Vagina (tissue), 2 donors: ENCODE data around the gene SNTN. TPM values are rescaled to one million over a fixed set of nuclear protein-coding genes. Genes with fewer than 3 reads are reported as not detected.

ENCODE experiments used
- DNase-seq, 2 donors: peaks; one replicate each; pipeline ENCODE4 v3.0.0-alpha.2; 2017; ENCODE audit errors: extremely low spot score in 2 of 2
- H3K27ac ChIP-seq: fragments of 200-600 bp; sonication (generic); one replicate; pipeline ENCODE4 v1.5.1; 2019
- H3K27me3 ChIP-seq: fragments of 200-600 bp; sonication (generic); one replicate; pipeline ENCODE4 v1.5.1; 2019
- H3K36me3 ChIP-seq, 2 donors: fragments of 200-600 bp; sonication (generic); one replicate each; pipeline ENCODE4 v1.5.1; 2017 to 2019
- H3K4me1 ChIP-seq: fragments of 200-600 bp; sonication (generic); one replicate; pipeline ENCODE4 v1.5.1; 2019
- H3K4me3 ChIP-seq, 2 donors: fragments of 200-600 bp; sonication (generic); 1 replicate in 1 of 2; 2 replicates in 1 of 2; pipeline ENCODE4 v1.5.1; 2016 to 2019
- H3K9me3 ChIP-seq: fragments of 200-600 bp; sonication (generic); one replicate; pipeline ENCODE4 v1.5.1; 2019
- POLR2A ChIP-seq, 2 donors: fragments of 450-650 bp; IDR thresholded peaks; one replicate each; pipeline ENCODE4 v1.6.1; 2017; ENCODE audit warnings: antibody characterized with exemption in 2 of 2, mild to moderate bottlenecking in 2 of 2, moderate library complexity in 2 of 2
- POLR2AphosphoS5 ChIP-seq, 2 donors: sonication (generic); formaldehyde crosslinking; IDR thresholded peaks; one replicate each; pipeline ENCODE4 v1.9.0; 2017; ENCODE audit warnings: antibody characterized with exemption in 2 of 2, mild to moderate bottlenecking in 2 of 2, low read depth in 1 of 2; ENCODE audit not compliant: insufficient read depth in 1 of 2
- intact Hi-C: fragments of 100-400 bp; cut with DNase I; formaldehyde crosslinking; loops from one replicate; pipeline ENCODE4 v1.15.1; 2023
- total RNA-seq: library from RNA; depleted of rRNA; stranded (reverse); fragments of >200 nt; gene quantifications from one replicate; pipeline ENCODE4 v1.2.3, GENCODE V29; 2016
- TF ChIP-seq, protein P1 (sequence below), 3 experiments: fragments of 450-650 bp in 2 of 3; fragments of 200-600 bp in 1 of 3; sonication (generic) in 1 of 3; IDR thresholded peaks; one replicate each; pipeline ENCODE4 v1.5.1; 2017 to 2019; ENCODE audit warnings: antibody characterized with exemption in 3 of 3, mild to moderate bottlenecking in 2 of 3, moderate library complexity in 2 of 3

Gene SNTN
- total RNA-seq, 1 donor from 2014 or later, result not detected

DNA sequence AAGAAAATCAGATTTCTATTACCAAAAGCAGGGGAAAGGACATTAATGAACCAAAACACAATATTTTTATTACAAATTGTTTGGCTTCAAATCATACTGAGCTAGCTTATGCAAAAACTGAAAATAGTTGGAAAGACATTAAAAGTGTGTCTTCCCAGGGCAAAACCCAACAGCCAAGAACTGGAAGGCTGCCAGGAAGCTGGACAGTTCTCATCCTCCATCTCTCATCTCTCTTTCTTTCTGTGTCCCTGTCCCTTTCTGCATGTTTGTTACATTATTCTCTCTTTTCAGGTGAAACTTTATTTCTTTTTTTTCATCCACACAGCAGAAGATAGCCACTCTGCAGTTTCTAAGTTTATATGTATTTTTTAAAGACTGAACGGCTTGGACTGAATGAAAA lies 41.1 kb upstream of the SNTN start:
- no peak for DNase-seq
- TF ChIP-seq POLR2A (IDR thresholded peaks at IDR 0.05) (no peak), POLR2AphosphoS5 (IDR thresholded peaks at IDR 0.05; ENCODE audit: insufficient read depth in 1 of 2, low read depth in 1 of 2) (no peak)
- TF ChIP-seq, protein P1, sequence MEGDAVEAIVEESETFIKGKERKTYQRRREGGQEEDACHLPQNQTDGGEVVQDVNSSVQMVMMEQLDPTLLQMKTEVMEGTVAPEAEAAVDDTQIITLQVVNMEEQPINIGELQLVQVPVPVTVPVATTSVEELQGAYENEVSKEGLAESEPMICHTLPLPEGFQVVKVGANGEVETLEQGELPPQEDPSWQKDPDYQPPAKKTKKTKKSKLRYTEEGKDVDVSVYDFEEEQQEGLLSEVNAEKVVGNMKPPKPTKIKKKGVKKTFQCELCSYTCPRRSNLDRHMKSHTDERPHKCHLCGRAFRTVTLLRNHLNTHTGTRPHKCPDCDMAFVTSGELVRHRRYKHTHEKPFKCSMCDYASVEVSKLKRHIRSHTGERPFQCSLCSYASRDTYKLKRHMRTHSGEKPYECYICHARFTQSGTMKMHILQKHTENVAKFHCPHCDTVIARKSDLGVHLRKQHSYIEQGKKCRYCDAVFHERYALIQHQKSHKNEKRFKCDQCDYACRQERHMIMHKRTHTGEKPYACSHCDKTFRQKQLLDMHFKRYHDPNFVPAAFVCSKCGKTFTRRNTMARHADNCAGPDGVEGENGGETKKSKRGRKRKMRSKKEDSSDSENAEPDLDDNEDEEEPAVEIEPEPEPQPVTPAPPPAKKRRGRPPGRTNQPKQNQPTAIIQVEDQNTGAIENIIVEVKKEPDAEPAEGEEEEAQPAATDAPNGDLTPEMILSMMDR (IDR thresholded peaks at IDR 0.05), result no peak

DNA sequence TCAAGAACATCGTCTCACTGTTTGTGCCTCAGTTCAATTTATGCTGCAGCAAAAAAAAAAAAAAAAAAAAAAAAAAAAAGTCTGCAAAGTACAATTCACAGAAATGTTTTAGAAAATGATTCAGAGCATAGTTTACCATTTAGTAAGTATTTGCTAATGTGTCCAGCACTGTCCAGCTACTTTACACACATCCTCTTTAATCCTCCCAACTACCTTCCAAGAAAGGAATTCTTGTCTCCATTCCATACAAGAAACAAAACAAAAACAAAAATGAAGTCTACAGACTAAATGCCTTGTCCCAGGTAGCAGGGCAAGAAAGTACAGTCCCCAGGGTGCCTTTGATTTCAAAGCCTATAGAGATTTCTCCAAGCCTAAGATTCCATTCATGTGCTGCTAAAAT lies 38.9 kb upstream of the SNTN start:
- no peaks in the 10 kb centered on the region for H3K9me3 ChIP-seq
- H3K36me3 ChIP-seq, result no peaks in the 10 kb centered on the region
- no peak for TF ChIP-seq POLR2AphosphoS5 (IDR thresholded peaks at IDR 0.05; ENCODE audit: insufficient read depth in 1 of 2, low read depth in 1 of 2)
- TF ChIP-seq, protein P1 (IDR thresholded peaks at IDR 0.05), result no peak
- no peak for TF ChIP-seq POLR2A (IDR thresholded peaks at IDR 0.05)
- no peak overlapping the region for H3K4me3 ChIP-seq
- H3K4me1 ChIP-seq, result no peaks in the 10 kb centered on the region
- no peaks in the 10 kb centered on the region for H3K27me3 ChIP-seq
- no peak for DNase-seq
- intact Hi-C loops, result no loop called here
- no peak overlapping the region for H3K27ac ChIP-seq

More for the DNA sequence above, 41.1 kb upstream of the SNTN start:
- H3K36me3 ChIP-seq, result no peaks in the 10 kb centered on the region
- H3K9me3 ChIP-seq, result no peaks in the 10 kb centered on the region
- H3K27me3 ChIP-seq, result no peaks in the 10 kb centered on the region
- no peak overlapping the region for H3K27ac ChIP-seq
- H3K4me3 ChIP-seq, result no peak overlapping the region
- no peaks in the 10 kb centered on the region for H3K4me1 ChIP-seq
- intact Hi-C loops, result no loop called here

DNA sequence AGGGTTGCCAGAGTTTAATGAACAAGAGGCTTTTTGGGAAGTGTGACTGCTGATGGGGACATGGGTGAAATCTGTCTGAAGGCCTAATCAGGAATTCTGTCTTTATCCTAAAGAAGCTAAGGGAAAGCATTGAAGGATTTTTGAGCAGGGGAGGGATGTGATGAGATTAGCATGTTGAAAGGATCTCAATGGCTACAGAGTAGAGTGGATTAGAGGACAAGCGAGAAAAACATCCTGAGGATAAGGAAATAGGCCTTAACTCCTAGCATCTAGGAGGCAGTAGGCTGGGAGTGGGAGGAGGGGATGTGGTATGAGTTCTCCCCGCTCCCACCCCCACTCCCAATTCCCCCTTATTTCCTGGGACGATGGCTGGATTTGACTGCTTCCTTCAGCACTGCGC lies 35.1 kb upstream of the SNTN start:
- H3K4me3 ChIP-seq, result no peak overlapping the region
- TF ChIP-seq POLR2A (IDR thresholded peaks at IDR 0.05) (no peak), POLR2AphosphoS5 (IDR thresholded peaks at IDR 0.05; ENCODE audit: insufficient read depth in 1 of 2, low read depth in 1 of 2) (no peak)
- TF ChIP-seq, protein P1 (IDR thresholded peaks at IDR 0.05), result no peak
- no peaks in the 10 kb centered on the region for H3K27me3 ChIP-seq
- intact Hi-C loops, result no loop called here
- no peaks in the 10 kb centered on the region for H3K36me3 ChIP-seq
- no peaks in the 10 kb centered on the region for H3K4me1 ChIP-seq
- no peak overlapping the region for H3K27ac ChIP-seq
- DNase-seq, result no peak
- H3K9me3 ChIP-seq, result no peaks in the 10 kb centered on the region

DNA sequence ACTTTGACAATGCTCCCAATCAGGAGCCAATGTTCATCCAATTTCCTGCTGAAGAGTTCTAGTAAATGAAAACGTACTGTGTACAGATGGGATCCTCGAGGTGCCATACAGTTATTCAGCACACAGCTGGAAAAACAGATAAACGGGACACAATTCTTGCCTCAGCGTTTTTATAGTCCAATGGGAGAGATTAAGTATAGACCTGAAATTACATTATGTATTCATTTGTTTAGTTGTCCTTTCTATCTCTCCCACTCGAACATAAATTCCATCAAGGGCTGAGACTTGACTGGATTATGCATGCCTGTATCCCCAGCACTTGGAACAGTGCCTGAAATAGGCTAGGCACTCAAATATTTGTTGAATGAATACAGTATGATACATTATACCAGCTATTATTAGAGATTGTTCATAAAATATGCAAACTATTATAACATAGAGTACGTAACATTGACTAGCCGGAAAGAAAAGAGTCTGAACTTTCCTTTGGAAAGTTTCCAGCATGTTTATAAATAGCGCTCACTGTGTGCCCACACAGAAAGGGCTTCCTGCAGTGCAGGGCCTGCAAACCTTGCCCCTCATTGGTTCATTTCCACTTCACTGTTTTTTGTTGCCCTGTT lies 27.4 kb upstream of the SNTN start:
- intact Hi-C loops, result no loop called here
- Histone ChIP-seq H3K27me3 (no peaks in the 10 kb centered on the region), H3K27ac (no peak overlapping the region), H3K4me1 (no peaks in the 10 kb centered on the region), H3K36me3 (no peaks in the 10 kb centered on the region), H3K4me3 (no peak overlapping the region), H3K9me3 (no peaks in the 10 kb centered on the region)
- TF ChIP-seq POLR2AphosphoS5 (IDR thresholded peaks at IDR 0.05; ENCODE audit: insufficient read depth in 1 of 2, low read depth in 1 of 2), result no peak
- DNase-seq, result no peak

DNA sequence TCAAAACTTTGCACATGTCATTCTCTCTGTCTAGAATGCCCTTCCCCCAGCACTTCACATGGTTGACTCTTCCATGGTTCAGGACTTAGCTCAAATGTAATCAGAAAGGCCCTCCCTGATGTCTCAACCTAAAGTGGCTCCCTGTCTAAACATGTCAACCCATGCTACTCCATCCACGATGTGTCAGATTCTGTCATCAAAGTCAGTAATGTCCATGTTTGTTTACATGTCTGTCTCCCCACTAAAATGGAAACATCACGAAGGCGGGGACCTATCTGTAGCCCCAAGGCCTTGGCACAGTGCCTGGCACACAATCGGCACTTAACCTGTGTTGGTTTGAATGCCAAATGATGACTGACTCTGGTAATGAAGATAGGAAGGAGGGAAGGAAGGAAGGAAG lies 20.8 kb upstream of the SNTN start:
- Histone ChIP-seq H3K27me3 (no peaks in the 10 kb centered on the region), H3K9me3 (no peaks in the 10 kb centered on the region), H3K4me3 (no peak overlapping the region), H3K27ac (no peak overlapping the region), H3K4me1 (no peaks in the 10 kb centered on the region), H3K36me3 (no peaks in the 10 kb centered on the region)
- intact Hi-C loops, result no loop called here
- TF ChIP-seq POLR2AphosphoS5 (IDR thresholded peaks at IDR 0.05; ENCODE audit: insufficient read depth in 1 of 2, low read depth in 1 of 2) (no peak), POLR2A (IDR thresholded peaks at IDR 0.05) (no peak)
- TF ChIP-seq, protein P1 (IDR thresholded peaks at IDR 0.05), result no peak
- DNase-seq, result no peak
